ENCODE measurements around the gene SLF2. TPM values are rescaled to one million over a fixed set of nuclear protein-coding genes. Genes with fewer than 3 reads are reported as not detected.

Gene SLF2
- total and polyA plus RNA-seq, 2 of the 13 experiments (the other 11 are each of a cell fraction or from before 2014, with no cell fraction given) = 12.2 to 48.1 TPM

GRCh38 chr10:101007915-101008822, 95.4 kb downstream of the SLF2 start (continued):
- TF ChIP-seq ZNF619 (CRISPR knock-in tag; IDR thresholded peaks at IDR 0.05) = no peak
- no peak for TF ChIP-seq ZNF280B (CRISPR knock-in tag; IDR thresholded peaks at IDR 0.05; ENCODE audit: borderline replicate concordance)
- TF ChIP-seq CCDC6 (CRISPR knock-in tag; IDR thresholded peaks at IDR 0.05) = no peak
- no peak for TF ChIP-seq ZNF280D (CRISPR knock-in tag; IDR thresholded peaks at IDR 0.05)
- no peak for TF ChIP-seq CENPBD1 (CRISPR knock-in tag; IDR thresholded peaks at IDR 0.05; ENCODE audit: borderline replicate concordance, low read depth)
- no peak for TF ChIP-seq NFIC (IDR thresholded peaks at IDR 0.05; ENCODE audit: low read length)
- TF ChIP-seq SCMH1 (CRISPR knock-in tag; IDR thresholded peaks at IDR 0.05; ENCODE audit: borderline replicate concordance) = no peak
- TF ChIP-seq ATF3 (CRISPR knock-in tag; IDR thresholded peaks at IDR 0.05) = 0 out of 2 replicates have a peak, but pooled peaks have one; percentile 27
- no peak; the same call in 1 of the 2 replicates for TF ChIP-seq ZNF263 (CRISPR knock-in tag; IDR thresholded peaks at IDR 0.05)
- TF ChIP-seq ZC3H13 (CRISPR knock-in tag; IDR thresholded peaks at IDR 0.05) = peak; percentile 84; the same call in 1 of the 2 replicates
- 0 out of 2 replicates have a peak, but pooled peaks have one; percentile 2 for TF ChIP-seq HNRNPL (IDR thresholded peaks at IDR 0.05; ENCODE audit: low read depth, low read length)
- TF ChIP-seq AGO2 (optimal IDR thresholded peaks at IDR 0.05; ENCODE audit: low read depth, low read length) = peak; percentile 86
- TF ChIP-seq ZKSCAN8 (CRISPR knock-in tag; IDR thresholded peaks at IDR 0.05; ENCODE audit: borderline replicate concordance) = no peak
- no peak for TF ChIP-seq ZNF296 (CRISPR knock-in tag; conservative IDR thresholded peaks at IDR 0.05)
- TF ChIP-seq SIN3A (IDR thresholded peaks at IDR 0.05; ENCODE audit: borderline replicate concordance, low read depth, low read length) = no peak
- peak; percentile 62 for TF ChIP-seq RBM22 (optimal IDR thresholded peaks at IDR 0.05; ENCODE audit: low read length)
- TF ChIP-seq MLLT10 (CRISPR knock-in tag; IDR thresholded peaks at IDR 0.05) = no peak
- TF ChIP-seq SUZ12 (IDR thresholded peaks at IDR 0.05; ENCODE audit: low read depth, low read length) = no peak
- no peak for TF ChIP-seq SATB2 (CRISPR knock-in tag; IDR thresholded peaks at IDR 0.05)
- TF ChIP-seq ZBTB39 (CRISPR knock-in tag; IDR thresholded peaks at IDR 0.05) = no peak
- peak; percentile 21 for TF ChIP-seq TEAD3 (CRISPR knock-in tag; optimal IDR thresholded peaks at IDR 0.05; ENCODE audit: borderline replicate concordance)
- TF ChIP-seq THYN1 (CRISPR knock-in tag; IDR thresholded peaks at IDR 0.05; ENCODE audit: borderline replicate concordance, low read depth) = no peak

Measured in HepG2 (cell line).